Measurements from ENCODE around the gene MPEG1.

DNA sequence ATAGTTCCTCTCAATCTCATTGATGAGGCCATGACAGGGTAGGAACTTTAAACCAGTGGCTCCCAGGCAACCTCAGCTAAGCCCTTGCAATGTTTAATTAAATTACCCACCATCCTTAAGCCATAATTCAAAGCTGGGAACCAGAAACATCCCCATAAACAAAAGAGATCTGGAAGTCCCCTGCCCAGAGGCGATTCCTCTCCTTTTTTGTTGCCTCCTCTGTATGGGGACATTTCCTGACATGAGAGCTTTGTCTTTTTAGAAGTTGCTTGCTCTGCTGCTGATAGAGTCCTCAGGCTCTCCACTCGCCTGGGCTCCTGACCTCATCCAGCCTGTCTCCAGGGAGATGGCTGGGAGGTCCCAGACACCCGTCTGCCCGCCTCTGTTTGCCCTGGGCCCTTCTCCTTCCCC is 37.6 kb downstream of the MPEG1 start:
- TF ChIP-seq, protein P1, sequence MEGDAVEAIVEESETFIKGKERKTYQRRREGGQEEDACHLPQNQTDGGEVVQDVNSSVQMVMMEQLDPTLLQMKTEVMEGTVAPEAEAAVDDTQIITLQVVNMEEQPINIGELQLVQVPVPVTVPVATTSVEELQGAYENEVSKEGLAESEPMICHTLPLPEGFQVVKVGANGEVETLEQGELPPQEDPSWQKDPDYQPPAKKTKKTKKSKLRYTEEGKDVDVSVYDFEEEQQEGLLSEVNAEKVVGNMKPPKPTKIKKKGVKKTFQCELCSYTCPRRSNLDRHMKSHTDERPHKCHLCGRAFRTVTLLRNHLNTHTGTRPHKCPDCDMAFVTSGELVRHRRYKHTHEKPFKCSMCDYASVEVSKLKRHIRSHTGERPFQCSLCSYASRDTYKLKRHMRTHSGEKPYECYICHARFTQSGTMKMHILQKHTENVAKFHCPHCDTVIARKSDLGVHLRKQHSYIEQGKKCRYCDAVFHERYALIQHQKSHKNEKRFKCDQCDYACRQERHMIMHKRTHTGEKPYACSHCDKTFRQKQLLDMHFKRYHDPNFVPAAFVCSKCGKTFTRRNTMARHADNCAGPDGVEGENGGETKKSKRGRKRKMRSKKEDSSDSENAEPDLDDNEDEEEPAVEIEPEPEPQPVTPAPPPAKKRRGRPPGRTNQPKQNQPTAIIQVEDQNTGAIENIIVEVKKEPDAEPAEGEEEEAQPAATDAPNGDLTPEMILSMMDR (IDR thresholded peaks at IDR 0.05), result no peak
- TF ChIP-seq POLR2A (IDR thresholded peaks at IDR 0.05) (no peak), POLR2AphosphoS5 (IDR thresholded peaks at IDR 0.05) (no peak), EP300 (IDR thresholded peaks at IDR 0.05) (no peak)
